HEK293 (cell line): ENCODE measurements around the gene ARSJ.
A peak's percentile ranks its signal among the peaks of the same experiment; 100 is the strongest.

ENCODE experiments used
- CTCF ChIA-PET: fragments of 350-600 bp; formaldehyde crosslinking; extraction: SDS; loops from one replicate; lab custom pipeline; 2021; ENCODE audit warnings: antibody characterized with exemption; lab: Yijun Ruan, JAX
- POLR2A ChIA-PET: fragments of 300-600 bp; formaldehyde crosslinking; extraction: SDS; loops from one replicate; lab custom pipeline; 2020; ENCODE audit warnings: antibody characterized with exemption, inconsistent platforms; lab: Yijun Ruan, JAX
- H3K27ac ChIP-seq: fragments of 200-500 bp; sonication (Bioruptor generic); 2 replicates; pipeline ENCODE4 v1.5.1; 2014; ENCODE audit warnings: low read depth, low read length, control low read depth, inconsistent platforms; ENCODE audit errors: extremely low read depth
- H3K36me3 ChIP-seq, 2 experiments: fragments of 200-500 bp in 1 of 2; sonication (Bioruptor generic) in 1 of 2; 1 replicate in 1 of 2; 2 replicates in 1 of 2; pipeline ENCODE4 v1.5.1; 2014 to 2017; ENCODE audit warnings: inconsistent platforms in 2 of 2, low read length in 2 of 2; ENCODE audit not compliant: control insufficient read depth in 2 of 2, insufficient read depth in 1 of 2
- H3K4me1 ChIP-seq: fragments of 200-500 bp; sonication (Bioruptor generic); 2 replicates; pipeline ENCODE4 v1.5.1; 2014; ENCODE audit warnings: mild to moderate bottlenecking, low read length, inconsistent platforms; ENCODE audit not compliant: control insufficient read depth, insufficient read depth
- H3K4me3 ChIP-seq: 2 replicates; pipeline ENCODE4 v1.5.1; 2011; ENCODE audit warnings: low read depth, mild to moderate bottlenecking, control low read depth, low read length, moderate library complexity
- H3K9me3 ChIP-seq: fragments of 200-500 bp; sonication (Bioruptor generic); 2 replicates; pipeline ENCODE4 v1.5.1; 2014; ENCODE audit warnings: low read depth, low read length, inconsistent platforms; ENCODE audit not compliant: control insufficient read depth, insufficient read depth
- ATF2 ChIP-seq: fragments of 450-650 bp; formaldehyde crosslinking; IDR thresholded peaks from 2 replicates; pipeline ENCODE4 v1.5.1; 2016; ENCODE audit warnings: missing biosample characterization, missing genetic modification characterization, low read depth
- BCL11A ChIP-seq: fragments of 450-650 bp; formaldehyde crosslinking; IDR thresholded peaks from 2 replicates; pipeline ENCODE4 v1.5.1; 2016; ENCODE audit warnings: low read depth, missing biosample characterization, missing genetic modification characterization
- MYNN ChIP-seq: fragments of 450-650 bp; formaldehyde crosslinking; IDR thresholded peaks from 2 replicates; pipeline ENCODE4 v1.5.1; 2016; ENCODE audit warnings: missing biosample characterization, missing genetic modification characterization, borderline replicate concordance
- PRDM6 ChIP-seq: fragments of 450-650 bp; formaldehyde crosslinking; IDR thresholded peaks from 2 replicates; pipeline ENCODE4 v1.5.1; 2017; ENCODE audit warnings: missing biosample characterization, missing genetic modification characterization
- SCRT1 ChIP-seq: fragments of 450-650 bp; formaldehyde crosslinking; IDR thresholded peaks from 2 replicates; pipeline ENCODE4 v1.5.1; 2016; ENCODE audit warnings: missing biosample characterization, missing genetic modification characterization, borderline replicate concordance
- SP7 ChIP-seq: fragments of 450-650 bp; formaldehyde crosslinking; IDR thresholded peaks from 2 replicates; pipeline ENCODE4 v1.5.1; 2016; ENCODE audit warnings: missing biosample characterization, missing genetic modification characterization
- TRIM28 ChIP-seq: IDR thresholded peaks from 2 replicates; pipeline ENCODE4 v1.6.1; 2011; ENCODE audit warnings: low read length, control low read depth, borderline replicate concordance
- ZBTB21 ChIP-seq: fragments of 450-650 bp; formaldehyde crosslinking; IDR thresholded peaks from 2 replicates; pipeline ENCODE4 v1.5.1; 2017; ENCODE audit warnings: missing biosample characterization, missing genetic modification characterization
- ZBTB48 ChIP-seq: fragments of 450-650 bp; formaldehyde crosslinking; IDR thresholded peaks from 2 replicates; pipeline ENCODE4 v1.5.1; 2016; ENCODE audit warnings: missing biosample characterization, missing genetic modification characterization
- ZBTB7A ChIP-seq: fragments of 450-650 bp; formaldehyde crosslinking; IDR thresholded peaks from 2 replicates; pipeline ENCODE4 v1.5.1; 2016; ENCODE audit warnings: low read depth, missing biosample characterization, missing genetic modification characterization
- ZFP69B ChIP-seq: fragments of 450-650 bp; formaldehyde crosslinking; IDR thresholded peaks from 2 replicates; pipeline ENCODE4 v1.5.1; 2016; ENCODE audit warnings: missing biosample characterization, missing genetic modification characterization
- ZNF114 ChIP-seq: fragments of 450-650 bp; formaldehyde crosslinking; IDR thresholded peaks from 2 replicates; pipeline ENCODE4 v1.5.0; 2017; ENCODE audit warnings: missing biosample characterization, missing genetic modification characterization
- ZNF157 ChIP-seq: fragments of 450-650 bp; formaldehyde crosslinking; IDR thresholded peaks from 2 replicates; pipeline ENCODE4 v1.5.1; 2016; ENCODE audit warnings: missing biosample characterization, missing genetic modification characterization
- ZNF169 ChIP-seq: fragments of 450-650 bp; formaldehyde crosslinking; IDR thresholded peaks from 2 replicates; pipeline ENCODE4 v1.5.1; 2016; ENCODE audit warnings: missing biosample characterization, missing genetic modification characterization
- ZNF174 ChIP-seq: fragments of 450-650 bp; formaldehyde crosslinking; IDR thresholded peaks from 2 replicates; pipeline ENCODE4 v1.5.0; 2017; ENCODE audit warnings: missing biosample characterization, mild to moderate bottlenecking, missing genetic modification characterization
- ZNF2 ChIP-seq: fragments of 450-650 bp; formaldehyde crosslinking; IDR thresholded peaks from 2 replicates; pipeline ENCODE4 v1.5.1; 2016; ENCODE audit warnings: missing biosample characterization, missing genetic modification characterization
- ZNF292 ChIP-seq: fragments of 450-650 bp; formaldehyde crosslinking; IDR thresholded peaks from 2 replicates; pipeline ENCODE4 v1.5.1; 2016; ENCODE audit warnings: low read depth, missing biosample characterization, missing genetic modification characterization, borderline replicate concordance
- ZNF302 ChIP-seq: fragments of 450-650 bp; formaldehyde crosslinking; IDR thresholded peaks from 2 replicates; pipeline ENCODE4 v1.5.1; 2016; ENCODE audit warnings: missing biosample characterization, missing genetic modification characterization, low read depth
- ZNF350 ChIP-seq: fragments of 450-650 bp; formaldehyde crosslinking; IDR thresholded peaks from 2 replicates; pipeline ENCODE4 v1.5.0; 2017; ENCODE audit warnings: missing biosample characterization, mild to moderate bottlenecking, missing genetic modification characterization
- ZNF366 ChIP-seq: fragments of 450-650 bp; formaldehyde crosslinking; conservative IDR thresholded peaks from 2 replicates; pipeline ENCODE4 v1.5.1; 2016; ENCODE audit warnings: missing biosample characterization, missing genetic modification characterization
- ZNF423 ChIP-seq: fragments of 450-650 bp; formaldehyde crosslinking; IDR thresholded peaks from 2 replicates; pipeline ENCODE4 v1.5.1; 2016; ENCODE audit warnings: missing biosample characterization, missing genetic modification characterization
- ZNF529 ChIP-seq: fragments of 450-650 bp; formaldehyde crosslinking; IDR thresholded peaks from 2 replicates; pipeline ENCODE4 v1.5.1; 2017; ENCODE audit warnings: missing genetic modification characterization, missing biosample characterization; ENCODE audit not compliant: insufficient replicate concordance
- ZNF548 ChIP-seq: fragments of 450-650 bp; formaldehyde crosslinking; IDR thresholded peaks from 2 replicates; pipeline ENCODE4 v1.5.1; 2016; ENCODE audit warnings: missing biosample characterization, missing genetic modification characterization
- ZNF549 ChIP-seq: fragments of 450-650 bp; IDR thresholded peaks from 2 replicates; pipeline ENCODE4 v1.5.1; 2018; ENCODE audit warnings: missing biosample characterization, missing genetic modification characterization, mild to moderate bottlenecking, inconsistent platforms, moderate library complexity
- ZNF629 ChIP-seq: fragments of 450-650 bp; formaldehyde crosslinking; IDR thresholded peaks from 2 replicates; pipeline ENCODE4 v1.5.1; 2017; ENCODE audit warnings: missing biosample characterization, missing genetic modification characterization
- ZNF645 ChIP-seq: fragments of 450-650 bp; formaldehyde crosslinking; IDR thresholded peaks from 2 replicates; pipeline ENCODE4; 2016; ENCODE audit warnings: missing biosample characterization, missing genetic modification characterization
- ZNF837 ChIP-seq: fragments of 450-650 bp; formaldehyde crosslinking; IDR thresholded peaks from 2 replicates; pipeline ENCODE4 v1.5.1; 2016; ENCODE audit warnings: missing biosample characterization, missing genetic modification characterization
- ZXDB ChIP-seq: fragments of 450-650 bp; formaldehyde crosslinking; IDR thresholded peaks from 2 replicates; pipeline ENCODE4 v1.5.1; 2016; ENCODE audit warnings: missing biosample characterization, missing genetic modification characterization
- TF ChIP-seq, protein P1 (sequence below): fragments of 450-650 bp; formaldehyde crosslinking; IDR thresholded peaks from 2 replicates; pipeline ENCODE4 v1.5.1; 2016; ENCODE audit warnings: missing biosample characterization, missing genetic modification characterization

ARSJ gene

DNA sequence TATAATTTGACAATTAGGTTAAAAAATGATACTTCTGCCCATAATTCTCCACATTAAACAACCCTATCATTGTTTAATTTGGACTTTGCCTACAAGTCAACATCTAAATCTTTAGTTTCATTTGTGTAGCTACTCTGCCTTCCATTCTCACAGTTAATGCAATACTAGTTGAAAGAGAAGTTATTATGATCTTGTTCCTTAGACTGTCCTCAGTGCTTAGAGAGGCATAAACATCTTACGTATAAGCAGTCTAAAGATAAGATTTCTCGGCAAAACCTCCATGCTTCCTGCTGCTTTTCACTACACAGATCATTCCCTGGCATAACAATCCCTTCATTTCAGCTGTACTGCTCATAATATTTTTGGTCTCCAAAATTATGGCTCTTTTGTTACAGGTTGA is 112.8 kb downstream of the ARSJ start (continued):
- TF ChIP-seq SP7 (no peak), ZNF114 (no peak), ZNF174 (no peak), ZBTB7A (tag by site-specific recombination) (no peak), ZNF549 (tag by site-specific recombination) (no peak), ZNF302 (tag by site-specific recombination) (no peak), ZNF629 (tag by site-specific recombination) (no peak)

GRCh38 chr4:113858924-113859323 is 120.5 kb downstream of the ARSJ start:
- H3K36me3 ChIP-seq = no peaks in the 10 kb centered on the region
- no peaks in the 10 kb centered on the region for H3K9me3 ChIP-seq
- no peak overlapping the region for H3K27ac ChIP-seq
- H3K4me1 ChIP-seq = no peaks in the 10 kb centered on the region
- TF ChIP-seq ZXDB (tag by site-specific recombination) (0 out of 2 replicates have a peak, but pooled peaks have one; percentile 45), ZNF645 (tag by site-specific recombination) (no peak), ATF2 (tag by site-specific recombination) (peak; percentile 68), PRDM6 (peak; percentile 35; the same call in 1 of the 2 replicates), TRIM28 (no peak), ZNF350 (tag by site-specific recombination) (no peak), ZNF157 (no peak)
- ChIA-PET CTCF (no interaction called here), POLR2A (no interaction called here)
- no peak overlapping the region for H3K4me3 ChIP-seq

GRCh38 chr4:113851816-113852215 is 127.6 kb downstream of the ARSJ start:
- CTCF ChIA-PET = no interaction called here
- H3K4me3 ChIP-seq = no peak overlapping the region
- POLR2A ChIA-PET = no interaction called here
- TF ChIP-seq ZNF548 = no peak
- no peak for TF ChIP-seq ZNF350 (tag by site-specific recombination)
- TF ChIP-seq, protein P1, sequence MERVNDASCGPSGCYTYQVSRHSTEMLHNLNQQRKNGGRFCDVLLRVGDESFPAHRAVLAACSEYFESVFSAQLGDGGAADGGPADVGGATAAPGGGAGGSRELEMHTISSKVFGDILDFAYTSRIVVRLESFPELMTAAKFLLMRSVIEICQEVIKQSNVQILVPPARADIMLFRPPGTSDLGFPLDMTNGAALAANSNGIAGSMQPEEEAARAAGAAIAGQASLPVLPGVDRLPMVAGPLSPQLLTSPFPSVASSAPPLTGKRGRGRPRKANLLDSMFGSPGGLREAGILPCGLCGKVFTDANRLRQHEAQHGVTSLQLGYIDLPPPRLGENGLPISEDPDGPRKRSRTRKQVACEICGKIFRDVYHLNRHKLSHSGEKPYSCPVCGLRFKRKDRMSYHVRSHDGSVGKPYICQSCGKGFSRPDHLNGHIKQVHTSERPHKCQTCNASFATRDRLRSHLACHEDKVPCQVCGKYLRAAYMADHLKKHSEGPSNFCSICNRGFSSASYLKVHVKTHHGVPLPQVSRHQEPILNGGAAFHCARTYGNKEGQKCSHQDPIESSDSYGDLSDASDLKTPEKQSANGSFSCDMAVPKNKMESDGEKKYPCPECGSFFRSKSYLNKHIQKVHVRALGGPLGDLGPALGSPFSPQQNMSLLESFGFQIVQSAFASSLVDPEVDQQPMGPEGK = no peak
- no peak for TF ChIP-seq ZNF366 (tag by site-specific recombination)
- TF ChIP-seq ZBTB21 = no peak
- TF ChIP-seq ZNF423 = no peak
- no peak for TF ChIP-seq MYNN (tag by site-specific recombination)
- no peak for TF ChIP-seq ZNF2 (tag by site-specific recombination)
- no peak for TF ChIP-seq SCRT1 (tag by site-specific recombination)
- TF ChIP-seq ZBTB48 (tag by site-specific recombination) = no peak
- TF ChIP-seq ZNF174 = no peak
- TF ChIP-seq ZNF529 (tag by site-specific recombination) = no peak
- no peak for TF ChIP-seq ZNF837 (tag by site-specific recombination)
- no peak for TF ChIP-seq ZNF169 (tag by site-specific recombination)
- TF ChIP-seq ZFP69B (tag by site-specific recombination) = no peak
- TF ChIP-seq BCL11A (tag by site-specific recombination) = no peak
- no peak for TF ChIP-seq ZNF292 (tag by site-specific recombination)

More at GRCh38 chr4:113851816-113852215, 127.6 kb downstream of the ARSJ start:
- H3K4me1 ChIP-seq = no peaks in the 10 kb centered on the region
- no peak overlapping the region for H3K27ac ChIP-seq
- H3K9me3 ChIP-seq = no peaks in the 10 kb centered on the region
- H3K36me3 ChIP-seq = no peaks in the 10 kb centered on the region
